Measurements from ENCODE around the gene MAP3K19. TPM values are rescaled to one million over a fixed set of nuclear protein-coding genes. Genes with fewer than 3 reads are reported as not detected.

MAP3K19 gene
- total RNA-seq, 1 experiment from 2014 or later = not detected

GRCh38 chr2:135074216-135074615 is 27.0 kb upstream of the MAP3K19 start:
- no peak overlapping the region for H3K27ac Mint-ChIP-seq
- no peak for DNase-seq (ENCODE audit: low spot score)
- POLR2A ChIA-PET = no interaction called here
- no peaks in the 10 kb centered on the region for H3K4me1 Mint-ChIP-seq
- peaks cover 79% of the 10 kb centered on the region for H3K36me3 Mint-ChIP-seq
- CTCF ChIA-PET = no interaction called here
- ATAC-seq = no peak
- H3K27me3 Mint-ChIP-seq (ENCODE audit: low read depth) = no peaks in the 10 kb centered on the region
- peaks cover 69% of the 10 kb centered on the region for H3K9me3 Mint-ChIP-seq
- no peak overlapping the region for H3K4me3 Mint-ChIP-seq
- TF ChIP-seq ATF2 (CRISPR knock-in tag; IDR thresholded peaks at IDR 0.05; ENCODE audit: borderline replicate concordance, low read depth) = no peak

GRCh38 chr2:135072125-135072997 is 25.1 kb upstream of the MAP3K19 start:
- ATAC-seq = no peak
- no peak overlapping the region for H3K4me3 Mint-ChIP-seq
- ChIA-PET CTCF (no interaction called here), POLR2A (no interaction called here)
- no peaks in the 10 kb centered on the region for H3K4me1 Mint-ChIP-seq
- TF ChIP-seq ZNF532 (CRISPR knock-in tag; IDR thresholded peaks at IDR 0.05; ENCODE audit: borderline replicate concordance) (no peak), ATF1 (CRISPR knock-in tag; IDR thresholded peaks at IDR 0.05) (no peak), ZBTB21 (CRISPR knock-in tag; IDR thresholded peaks at IDR 0.05; ENCODE audit: borderline replicate concordance) (no peak), PREB (CRISPR knock-in tag; IDR thresholded peaks at IDR 0.05; ENCODE audit: borderline replicate concordance) (no peak), ZNF425 (CRISPR knock-in tag; conservative IDR thresholded peaks at IDR 0.05) (no peak), GRHL2 (CRISPR knock-in tag; IDR thresholded peaks at IDR 0.05; ENCODE audit: insufficient replicate concordance, severe bottlenecking) (no peak), ZNF121 (CRISPR knock-in tag; IDR thresholded peaks at IDR 0.05) (no peak), NFATC4 (CRISPR knock-in tag; IDR thresholded peaks at IDR 0.05) (no peak)
- peaks cover 68% of the 10 kb centered on the region for H3K9me3 Mint-ChIP-seq
- no peak for DNase-seq (ENCODE audit: low spot score)
- H3K36me3 Mint-ChIP-seq = peaks cover 79% of the 10 kb centered on the region
- H3K27ac Mint-ChIP-seq = no peak overlapping the region
- no peaks in the 10 kb centered on the region for H3K27me3 Mint-ChIP-seq (ENCODE audit: low read depth)

- POLR2A ChIA-PET = no interaction called here
- no peak overlapping the region for H3K4me3 Mint-ChIP-seq
- H3K27me3 Mint-ChIP-seq (ENCODE audit: low read depth) = no peaks in the 10 kb centered on the region
- no peak for DNase-seq (ENCODE audit: low spot score)
- no peak overlapping the region for H3K27ac Mint-ChIP-seq
- H3K36me3 Mint-ChIP-seq = peaks cover 46% of the 10 kb centered on the region
- CTCF ChIA-PET = no interaction called here
- ATAC-seq = no peak
- no peaks in the 10 kb centered on the region for H3K4me1 Mint-ChIP-seq
- peaks cover 26% of the 10 kb centered on the region for H3K9me3 Mint-ChIP-seq
- TF ChIP-seq USF2 (CRISPR knock-in tag; IDR thresholded peaks at IDR 0.05) (no peak), GABPB1 (CRISPR knock-in tag; IDR thresholded peaks at IDR 0.05) (no peak), MLX (CRISPR knock-in tag; IDR thresholded peaks at IDR 0.05) (no peak), ARID4B (CRISPR knock-in tag; IDR thresholded peaks at IDR 0.05; ENCODE audit: borderline replicate concordance) (no peak), ETV6 (CRISPR knock-in tag; IDR thresholded peaks at IDR 0.05) (no peak), FOXJ3 (CRISPR knock-in tag; IDR thresholded peaks at IDR 0.05; ENCODE audit: borderline replicate concordance) (no peak)
Measured at GRCh38 chr2:135066710-135067109, 19.5 kb upstream of the MAP3K19 start.

Data from WTC11 (cell line).